HG02623 (cell line): ENCODE measurements around the gene HOXB6.

Experiments used
- ATAC-seq: cut with Tn5 transposase; IDR thresholded peaks from one replicate; pipeline ENCODE4 v1.9.1; 2021; ENCODE audit warnings: moderate library complexity; ENCODE audit not compliant: unreplicated experiment

The HOXB6 gene

GRCh38 chr17:48556229-48556575, 48.6 kb downstream of the HOXB6 start:
- no peak for ATAC-seq

GRCh38 chr17:48555258-48556228, 49.2 kb downstream of the HOXB6 start:
- no peak for ATAC-seq

- ATAC-seq = no peak
These were observed 50.2 kb downstream of the HOXB6 start for GRCh38 chr17:48554412-48555257.

- ATAC-seq = no peak
These were observed 51.0 kb downstream of the HOXB6 start for GRCh38 chr17:48553826-48554225.

- no peak for ATAC-seq
These were observed 51.6 kb downstream of the HOXB6 start for GRCh38 chr17:48553190-48553547.

GRCh38 chr17:48552466-48553189, 52.2 kb downstream of the HOXB6 start:
- ATAC-seq = no peak

- ATAC-seq = no peak
These were observed 53.0 kb downstream of the HOXB6 start for GRCh38 chr17:48551596-48552465.

- no peak for ATAC-seq
These were observed 53.6 kb downstream of the HOXB6 start for GRCh38 chr17:48551214-48551555.

GRCh38 chr17:48550502-48551213, 54.1 kb downstream of the HOXB6 start:
- no peak for ATAC-seq

GRCh38 chr17:48549914-48550501, 54.8 kb downstream of the HOXB6 start:
- ATAC-seq = no peak

GRCh38 chr17:48549281-48549630, 55.5 kb downstream of the HOXB6 start:
- ATAC-seq = no peak

GRCh38 chr17:48548523-48549280, 56.1 kb downstream of the HOXB6 start:
- ATAC-seq = no peak

- no peak for ATAC-seq
These were observed 56.8 kb downstream of the HOXB6 start for GRCh38 chr17:48547808-48548522.

- no peak for ATAC-seq
These were observed 57.6 kb downstream of the HOXB6 start for GRCh38 chr17:48546924-48547807.

GRCh38 chr17:48546137-48546923, 58.5 kb downstream of the HOXB6 start:
- no peak for ATAC-seq
